ENCODE measurements around the gene RNF7. TPM values are rescaled to one million over a fixed set of nuclear protein-coding genes. Genes with fewer than 3 reads are reported as not detected.
"Not testable (repeated sequence)": the region's sequence is repeated elsewhere in the genome, so short reads cannot be mapped to it uniquely, and the experiment has no call there.

The RNF7 gene
- total RNA-seq, 1 experiment from 2014 or later: 120 TPM

- DNase-seq (ENCODE audit: low read depth): peak; percentile 29
These were observed 44.4 kb downstream of the RNF7 start for GRCh38 chr3:141782386-141782932.

- DNase-seq (ENCODE audit: low read depth): no peak
These were observed 45.5 kb downstream of the RNF7 start for GRCh38 chr3:141783632-141784031.

DNA sequence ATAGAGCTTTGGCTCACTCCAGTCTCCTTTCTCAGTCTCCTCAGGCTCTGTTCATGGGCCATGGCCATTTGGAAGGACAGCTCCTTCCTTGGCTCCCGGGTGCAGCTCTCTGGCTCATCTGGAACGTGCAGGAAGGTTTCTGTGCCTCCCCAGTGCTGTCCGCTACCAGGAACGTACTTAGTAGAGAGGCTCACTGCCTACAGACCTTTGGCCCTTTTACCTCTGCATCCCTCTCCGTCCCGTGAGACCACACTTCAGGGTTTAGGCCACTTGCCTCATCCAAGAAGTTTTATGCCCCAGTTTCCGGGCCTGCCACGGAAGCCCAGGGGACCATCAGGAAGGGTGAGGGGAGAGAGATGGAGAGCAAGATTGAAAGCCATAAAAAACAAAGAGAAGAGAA is 46.0 kb downstream of the RNF7 start:
- DNase-seq (ENCODE audit: low read depth): no peak

DNA sequence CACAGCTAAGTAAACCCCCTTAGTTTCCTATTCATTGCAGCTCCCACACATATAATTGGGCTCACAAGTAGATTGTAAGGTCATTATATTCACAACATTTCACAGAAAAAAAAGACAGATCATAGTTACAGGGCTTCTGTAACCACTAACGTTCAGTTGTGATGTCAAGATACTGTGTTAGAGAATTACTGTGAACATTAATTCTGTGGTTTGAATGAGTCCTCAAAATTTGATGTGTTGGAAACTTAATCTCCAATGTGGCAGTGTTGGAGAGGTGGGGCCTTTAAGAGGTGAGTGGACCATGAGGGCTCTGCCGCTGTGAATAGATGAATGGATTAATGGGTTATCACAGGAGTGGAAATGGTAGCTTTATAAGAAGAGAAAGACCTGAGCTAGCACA is 46.4 kb downstream of the RNF7 start:
- DNase-seq (ENCODE audit: low read depth): no peak

- no peak for DNase-seq (ENCODE audit: low read depth)
These were observed 50.1 kb downstream of the RNF7 start for GRCh38 chr3:141788149-141788548.

GRCh38 chr3:141788750-141789149 is 50.7 kb downstream of the RNF7 start:
- DNase-seq (ENCODE audit: low read depth): not testable (repeated sequence)

- DNase-seq (ENCODE audit: low read depth): no peak
These were observed 51.2 kb downstream of the RNF7 start for GRCh38 chr3:141789281-141789680.

DNA sequence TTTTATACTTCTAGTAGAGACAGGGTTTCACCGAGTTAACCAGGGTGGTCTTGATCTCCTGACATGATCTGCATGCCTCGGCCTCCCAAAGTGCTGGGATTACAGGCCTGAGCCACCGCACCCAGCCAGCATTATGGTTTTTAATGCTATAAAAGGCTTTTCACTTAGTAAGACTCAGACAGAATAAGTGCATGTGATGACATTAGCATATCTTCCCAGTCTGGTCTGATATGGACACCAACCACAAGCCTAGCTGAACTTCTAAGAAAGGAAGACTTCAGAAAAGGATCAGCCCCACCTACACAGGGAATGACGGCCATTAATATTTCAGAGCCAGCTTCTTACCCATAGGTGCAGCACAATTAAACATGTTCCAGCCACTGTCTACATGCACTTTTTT is 52.1 kb downstream of the RNF7 start:
- no peak for DNase-seq (ENCODE audit: low read depth)

DNA sequence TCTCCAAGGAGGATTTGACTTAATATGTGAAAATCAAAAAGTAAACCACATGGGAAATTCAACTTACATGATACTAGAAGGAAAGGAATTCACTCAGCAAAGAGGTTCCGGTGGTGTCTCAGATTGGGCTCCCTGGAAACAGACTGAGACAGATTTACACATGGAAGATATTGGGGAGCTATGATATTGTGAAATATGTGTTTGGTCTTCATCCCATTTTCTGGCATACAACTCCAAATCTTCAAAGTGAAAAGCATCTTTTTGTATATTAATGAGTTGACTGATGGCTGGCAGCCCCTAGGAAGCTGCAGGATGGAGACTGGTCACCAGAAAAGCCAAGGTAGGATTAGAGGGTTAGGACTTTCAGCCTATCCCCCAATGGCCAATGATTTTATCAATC is 54.4 kb downstream of the RNF7 start:
- no peak for DNase-seq (ENCODE audit: low read depth)

GRCh38 chr3:141793476-141794260 is 55.6 kb downstream of the RNF7 start:
- DNase-seq (ENCODE audit: low read depth): no peak

DNA sequence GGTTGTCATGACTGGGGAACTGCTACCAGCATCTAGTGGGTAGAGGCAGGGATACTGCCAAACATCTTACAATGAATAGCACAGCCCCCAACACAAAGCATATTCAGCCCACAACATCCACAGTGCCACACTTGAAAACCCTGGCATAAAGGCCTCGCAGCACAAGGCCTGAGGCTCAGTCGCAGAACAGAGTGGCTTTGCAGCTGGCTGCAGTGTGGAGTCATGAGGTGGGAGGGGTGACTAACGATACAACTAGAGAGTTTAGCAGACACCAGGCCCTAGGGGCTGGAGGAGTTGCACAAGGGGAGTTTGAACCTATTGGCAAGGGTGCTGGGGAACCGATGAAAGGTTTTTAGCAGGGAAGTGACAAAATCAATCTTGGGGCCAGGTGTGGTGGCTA is 57.2 kb downstream of the RNF7 start:
- DNase-seq (ENCODE audit: low read depth): no peak

- no peak for DNase-seq (ENCODE audit: low read depth)
These were observed 57.6 kb downstream of the RNF7 start for GRCh38 chr3:141795741-141796080.

DNA sequence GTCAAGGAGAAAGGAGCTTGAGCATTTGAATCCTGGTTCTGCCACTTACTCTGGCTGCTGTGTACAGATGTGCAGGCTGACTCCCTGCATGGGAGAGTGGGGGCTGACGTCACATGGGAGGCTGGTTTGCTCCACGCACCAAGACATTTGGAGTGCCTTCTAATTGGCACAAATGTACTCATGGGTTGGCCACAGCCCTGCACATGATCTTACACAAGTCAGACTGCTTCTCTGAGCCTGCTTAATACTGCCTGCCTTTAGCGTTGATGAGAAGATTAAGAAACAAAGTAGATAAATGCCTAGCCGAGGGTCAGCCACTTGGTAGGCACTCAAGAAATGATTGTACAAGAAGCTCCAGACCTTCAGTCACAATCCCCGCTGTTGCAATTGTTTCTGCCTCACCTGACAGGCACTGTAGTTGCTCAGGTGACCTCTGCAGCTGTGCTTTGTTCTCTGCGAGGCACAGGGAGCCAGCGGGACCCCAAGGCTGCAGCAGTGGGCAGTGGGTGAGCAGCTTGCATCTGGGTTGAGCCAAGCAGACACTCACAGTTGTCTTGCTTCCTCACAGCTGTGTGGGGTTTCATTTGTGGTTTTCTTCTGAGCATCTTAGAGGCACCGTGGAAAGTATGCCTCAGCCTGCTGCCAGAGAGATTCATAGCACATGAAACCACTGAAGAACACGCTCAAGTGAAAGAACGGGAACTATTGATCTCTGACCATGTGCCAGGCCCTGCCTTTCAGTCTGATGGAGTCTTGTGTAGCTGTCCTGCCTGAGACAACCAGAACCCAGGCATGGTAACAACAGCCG is 58.2 kb downstream of the RNF7 start:
- peak; percentile 79 for DNase-seq (ENCODE audit: low read depth)

Other genes with a start within 250 kb of the RNF7 start
- not detected in 2 replicates for gene GRK7, start 25.1 kb downstream of the RNF7 start, total RNA-seq (2014; rRNA removed)
- gene ATP1B3, start 138.3 kb downstream of the RNF7 start, total RNA-seq (2014; rRNA removed): 54.0 and 60.3 TPM in 2 replicates

All from LHCN-M2 (cell line).